ENCODE data around the gene PCDHGA2.

GRCh38 chr5:141298376-141298775 lies 40.2 kb upstream of the PCDHGA2 start:
- TF ChIP-seq ARNTL (CRISPR knock-in tag; IDR thresholded peaks at IDR 0.05; ENCODE audit: borderline replicate concordance, low read depth) (no peak), PATZ1 (CRISPR knock-in tag; IDR thresholded peaks at IDR 0.05; ENCODE audit: borderline replicate concordance) (no peak), ZFP30 (CRISPR knock-in tag; IDR thresholded peaks at IDR 0.05) (no peak), RARB (CRISPR knock-in tag; IDR thresholded peaks at IDR 0.05) (no peak), CREB5 (CRISPR knock-in tag; IDR thresholded peaks at IDR 0.05; ENCODE audit: low read depth) (no peak), ZNF8 (CRISPR knock-in tag; IDR thresholded peaks at IDR 0.05) (no peak), PPARA (CRISPR knock-in tag; IDR thresholded peaks at IDR 0.05; ENCODE audit: borderline replicate concordance) (no peak), ZFP3 (CRISPR knock-in tag; IDR thresholded peaks at IDR 0.05) (no peak), SNAI2 (CRISPR knock-in tag; IDR thresholded peaks at IDR 0.05) (no peak), CSDC2 (CRISPR knock-in tag; IDR thresholded peaks at IDR 0.05) (no peak)
- TF ChIP-seq, protein P1, sequence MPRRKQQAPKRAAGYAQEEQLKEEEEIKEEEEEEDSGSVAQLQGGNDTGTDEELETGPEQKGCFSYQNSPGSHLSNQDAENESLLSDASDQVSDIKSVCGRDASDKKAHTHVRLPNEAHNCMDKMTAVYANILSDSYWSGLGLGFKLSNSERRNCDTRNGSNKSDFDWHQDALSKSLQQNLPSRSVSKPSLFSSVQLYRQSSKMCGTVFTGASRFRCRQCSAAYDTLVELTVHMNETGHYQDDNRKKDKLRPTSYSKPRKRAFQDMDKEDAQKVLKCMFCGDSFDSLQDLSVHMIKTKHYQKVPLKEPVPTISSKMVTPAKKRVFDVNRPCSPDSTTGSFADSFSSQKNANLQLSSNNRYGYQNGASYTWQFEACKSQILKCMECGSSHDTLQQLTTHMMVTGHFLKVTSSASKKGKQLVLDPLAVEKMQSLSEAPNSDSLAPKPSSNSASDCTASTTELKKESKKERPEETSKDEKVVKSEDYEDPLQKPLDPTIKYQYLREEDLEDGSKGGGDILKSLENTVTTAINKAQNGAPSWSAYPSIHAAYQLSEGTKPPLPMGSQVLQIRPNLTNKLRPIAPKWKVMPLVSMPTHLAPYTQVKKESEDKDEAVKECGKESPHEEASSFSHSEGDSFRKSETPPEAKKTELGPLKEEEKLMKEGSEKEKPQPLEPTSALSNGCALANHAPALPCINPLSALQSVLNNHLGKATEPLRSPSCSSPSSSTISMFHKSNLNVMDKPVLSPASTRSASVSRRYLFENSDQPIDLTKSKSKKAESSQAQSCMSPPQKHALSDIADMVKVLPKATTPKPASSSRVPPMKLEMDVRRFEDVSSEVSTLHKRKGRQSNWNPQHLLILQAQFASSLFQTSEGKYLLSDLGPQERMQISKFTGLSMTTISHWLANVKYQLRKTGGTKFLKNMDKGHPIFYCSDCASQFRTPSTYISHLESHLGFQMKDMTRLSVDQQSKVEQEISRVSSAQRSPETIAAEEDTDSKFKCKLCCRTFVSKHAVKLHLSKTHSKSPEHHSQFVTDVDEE (CRISPR knock-in tag; IDR thresholded peaks at IDR 0.05): no peak
- TF ChIP-seq, protein P2, sequence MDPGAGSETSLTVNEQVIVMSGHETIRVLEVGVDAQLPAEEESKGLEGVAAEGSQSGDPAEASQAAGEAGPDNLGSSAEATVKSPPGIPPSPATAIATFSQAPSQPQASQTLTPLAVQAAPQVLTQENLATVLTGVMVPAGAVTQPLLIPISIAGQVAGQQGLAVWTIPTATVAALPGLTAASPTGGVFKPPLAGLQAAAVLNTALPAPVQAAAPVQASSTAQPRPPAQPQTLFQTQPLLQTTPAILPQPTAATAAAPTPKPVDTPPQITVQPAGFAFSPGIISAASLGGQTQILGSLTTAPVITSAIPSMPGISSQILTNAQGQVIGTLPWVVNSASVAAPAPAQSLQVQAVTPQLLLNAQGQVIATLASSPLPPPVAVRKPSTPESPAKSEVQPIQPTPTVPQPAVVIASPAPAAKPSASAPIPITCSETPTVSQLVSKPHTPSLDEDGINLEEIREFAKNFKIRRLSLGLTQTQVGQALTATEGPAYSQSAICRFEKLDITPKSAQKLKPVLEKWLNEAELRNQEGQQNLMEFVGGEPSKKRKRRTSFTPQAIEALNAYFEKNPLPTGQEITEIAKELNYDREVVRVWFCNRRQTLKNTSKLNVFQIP (CRISPR knock-in tag; IDR thresholded peaks at IDR 0.05; ENCODE audit: borderline replicate concordance, low read depth): no peak
- TF ChIP-seq, protein P3, sequence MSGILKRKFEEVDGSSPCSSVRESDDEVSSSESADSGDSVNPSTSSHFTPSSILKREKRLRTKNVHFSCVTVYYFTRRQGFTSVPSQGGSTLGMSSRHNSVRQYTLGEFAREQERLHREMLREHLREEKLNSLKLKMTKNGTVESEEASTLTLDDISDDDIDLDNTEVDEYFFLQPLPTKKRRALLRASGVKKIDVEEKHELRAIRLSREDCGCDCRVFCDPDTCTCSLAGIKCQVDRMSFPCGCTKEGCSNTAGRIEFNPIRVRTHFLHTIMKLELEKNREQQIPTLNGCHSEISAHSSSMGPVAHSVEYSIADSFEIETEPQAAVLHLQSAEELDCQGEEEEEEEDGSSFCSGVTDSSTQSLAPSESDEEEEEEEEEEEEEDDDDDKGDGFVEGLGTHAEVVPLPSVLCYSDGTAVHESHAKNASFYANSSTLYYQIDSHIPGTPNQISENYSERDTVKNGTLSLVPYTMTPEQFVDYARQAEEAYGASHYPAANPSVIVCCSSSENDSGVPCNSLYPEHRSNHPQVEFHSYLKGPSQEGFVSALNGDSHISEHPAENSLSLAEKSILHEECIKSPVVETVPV (CRISPR knock-in tag; IDR thresholded peaks at IDR 0.05): no peak
